Mammary epithelial cell (primary cell): Measurements from ENCODE around the gene SPAG16.

Experiments used
- CTCF ChIP-seq, 2 donors: IDR thresholded peaks in 1 of 2; conservative IDR thresholded peaks in 1 of 2; 2 replicates each; pipeline ENCODE4 v1.5.1; 2011 to 2012; ENCODE audit warnings: inconsistent platforms in 2 of 2, low read length in 2 of 2, mild to moderate bottlenecking in 2 of 2, control low read depth in 1 of 2, low read depth in 1 of 2; ENCODE audit not compliant: insufficient read depth in 1 of 2; ENCODE audit errors: extremely low read depth in 1 of 2
- EZH2 ChIP-seq: IDR thresholded peaks from 2 replicates; pipeline ENCODE4 v1.6.1; 2012; ENCODE audit warnings: low read length, inconsistent platforms, borderline replicate concordance

GRCh38 chr2:214410918-214411554 lies 1126.8 kb downstream of the SPAG16 start, which contains the start of gene VWC2L:
- TF ChIP-seq CTCF (conservative IDR thresholded peaks at IDR 0.05 in 1 of 2, IDR thresholded peaks at IDR 0.05 in 1 of 2; ENCODE audit: extremely low read depth in 1 of 2, insufficient read depth in 1 of 2, low read depth in 1 of 2, low read length in 2 of 2) (no peak), EZH2 (no peak)
